MM.1S (cell line): ENCODE data around the gene CRY1.

Source experiments
- DNase-seq: peaks from one replicate; pipeline ENCODE4 v3.0.0-alpha.2; 2015
- H2AFZ ChIP-seq: fragments of 300-600 bp; sonication (generic); 2 replicates; pipeline ENCODE4 v1.6.0; 2016; ENCODE audit warnings: antibody characterized with exemption, low read length
- H3F3A ChIP-seq: fragments of 300-600 bp; sonication (generic); 2 replicates; pipeline ENCODE4 v1.6.1; 2016; ENCODE audit warnings: mild to moderate bottlenecking, antibody characterized with exemption, low read length, moderate library complexity, mixed read lengths; ENCODE audit not compliant: insufficient read depth
- H3K27ac ChIP-seq: fragments of 300-600 bp; sonication (generic); 2 replicates; pipeline ENCODE4 v1.5.1; 2016; ENCODE audit warnings: mild to moderate bottlenecking, low read length
- H3K27me3 ChIP-seq: fragments of 300-600 bp; sonication (generic); replicated peaks from 2 replicates; pipeline ENCODE4 v1.6.0; 2016; ENCODE audit warnings: low read length; ENCODE audit not compliant: insufficient read depth
- H3K36me3 ChIP-seq: fragments of 300-600 bp; sonication (generic); replicated peaks from 2 replicates; pipeline ENCODE4 v1.6.1; 2016; ENCODE audit warnings: mild to moderate bottlenecking, low read length, mixed read lengths; ENCODE audit not compliant: insufficient read depth
- H3K4me1 ChIP-seq: fragments of 300-600 bp; sonication (generic); 2 replicates; pipeline ENCODE4 v1.6.1; 2016; ENCODE audit warnings: low read length, mixed read lengths
- H3K4me2 ChIP-seq: fragments of 300-600 bp; sonication (generic); 2 replicates; pipeline ENCODE4 v1.6.0; 2016; ENCODE audit warnings: low read depth, low read length
- H3K4me3 ChIP-seq: fragments of 300-600 bp; sonication (generic); 2 replicates; pipeline ENCODE4 v1.5.1; 2016; ENCODE audit warnings: low read length, mixed read lengths
- H3K79me2 ChIP-seq: fragments of 300-600 bp; sonication (generic); 2 replicates; pipeline ENCODE4 v1.6.1; 2016; ENCODE audit warnings: mixed run types, low read length, mixed read lengths
- H3K9ac ChIP-seq: fragments of 300-600 bp; sonication (generic); 2 replicates; pipeline ENCODE4 v1.6.1; 2016; ENCODE audit warnings: low read length, mixed read lengths
- H3K9me2 ChIP-seq: fragments of 300-600 bp; sonication (generic); replicated peaks from 2 replicates; pipeline ENCODE4 v1.6.1; 2016; ENCODE audit warnings: mild to moderate bottlenecking, low read length, mixed read lengths; ENCODE audit not compliant: insufficient read depth
- H3K9me3 ChIP-seq: fragments of 300-600 bp; sonication (generic); replicated peaks from 2 replicates; pipeline ENCODE4 v1.6.1; 2016; ENCODE audit warnings: mild to moderate bottlenecking, low read length, mixed read lengths; ENCODE audit not compliant: insufficient read depth
- H4K20me1 ChIP-seq: fragments of 300-600 bp; sonication (generic); 2 replicates; pipeline ENCODE4 v1.6.1; 2016; ENCODE audit warnings: mild to moderate bottlenecking, low read length, moderate library complexity, mixed read lengths; ENCODE audit not compliant: insufficient read depth
- CTCF ChIP-seq: fragments of 300-600 bp; sonication (generic); IDR thresholded peaks from 2 replicates; pipeline ENCODE4 v1.5.1; 2016; ENCODE audit warnings: antibody characterized with exemption, low read length, mixed read lengths
- EZH2 ChIP-seq: fragments of 300-600 bp; sonication (generic); optimal IDR thresholded peaks from 2 replicates; pipeline ENCODE3; 2017; ENCODE audit warnings: low read depth, mild to moderate bottlenecking, antibody characterized with exemption, low read length, mixed read lengths
- EZH2phosphoT487 ChIP-seq: fragments of 300-600 bp; sonication (generic); IDR thresholded peaks from 2 replicates; pipeline ENCODE4 v1.6.1; 2018; ENCODE audit warnings: antibody characterized with exemption, low read length

The CRY1 gene

GRCh38 chr12:106978035-106978800, 115.1 kb downstream of the CRY1 start:
- Histone ChIP-seq H3K79me2 (no peaks in the 10 kb centered on the region), H4K20me1 (no peaks in the 10 kb centered on the region), H3K27me3 (no peaks in the 10 kb centered on the region), H3K9me2 (no peaks in the 10 kb centered on the region), H3K27ac (no peak overlapping the region), H3F3A (no peaks in the 10 kb centered on the region), H3K9ac (no peak overlapping the region), H2AFZ (no peak overlapping the region), H3K36me3 (no peaks in the 10 kb centered on the region), H3K4me2 (no peak overlapping the region), H3K4me3 (no peak overlapping the region), H3K4me1 (no peaks in the 10 kb centered on the region), H3K9me3 (no peaks in the 10 kb centered on the region)
- DNase-seq = no peak
- TF ChIP-seq EZH2phosphoT487 (no peak), EZH2 (no peak)

GRCh38 chr12:106976668-106977067, 116.7 kb downstream of the CRY1 start:
- H3K4me1 ChIP-seq = no peaks in the 10 kb centered on the region
- no peaks in the 10 kb centered on the region for H3F3A ChIP-seq
- no peaks in the 10 kb centered on the region for H3K79me2 ChIP-seq
- H3K9me2 ChIP-seq = no peaks in the 10 kb centered on the region
- no peaks in the 10 kb centered on the region for H4K20me1 ChIP-seq
- no peaks in the 10 kb centered on the region for H3K36me3 ChIP-seq
- no peaks in the 10 kb centered on the region for H3K9me3 ChIP-seq
- H3K27ac ChIP-seq = no peak overlapping the region
- no peak overlapping the region for H3K9ac ChIP-seq
- no peak overlapping the region for H3K4me2 ChIP-seq
- H3K27me3 ChIP-seq = no peaks in the 10 kb centered on the region
- no peak for DNase-seq
- no peak overlapping the region for H2AFZ ChIP-seq
- H3K4me3 ChIP-seq = no peak overlapping the region
- no peak for TF ChIP-seq EZH2phosphoT487
- TF ChIP-seq CTCF = no peak
- no peak for TF ChIP-seq EZH2

GRCh38 chr12:106975993-106976658, 117.2 kb downstream of the CRY1 start:
- Histone ChIP-seq H3K4me1 (no peaks in the 10 kb centered on the region), H3K4me2 (no peak overlapping the region), H3K4me3 (no peak overlapping the region), H2AFZ (no peak overlapping the region), H3K27me3 (no peaks in the 10 kb centered on the region), H3F3A (no peaks in the 10 kb centered on the region), H3K9me2 (no peaks in the 10 kb centered on the region), H3K79me2 (no peaks in the 10 kb centered on the region), H3K9me3 (no peaks in the 10 kb centered on the region), H3K9ac (no peak overlapping the region), H3K27ac (no peak overlapping the region), H4K20me1 (no peaks in the 10 kb centered on the region), H3K36me3 (no peaks in the 10 kb centered on the region)
- TF ChIP-seq CTCF = no peak
- TF ChIP-seq EZH2phosphoT487 = no peak
- TF ChIP-seq EZH2 = no peak
- no peak for DNase-seq

GRCh38 chr12:106975098-106975497, 118.3 kb downstream of the CRY1 start:
- no peaks in the 10 kb centered on the region; the same call in 1 of the 2 replicates for H3K36me3 ChIP-seq
- H3K4me2 ChIP-seq = no peak overlapping the region
- no peaks in the 10 kb centered on the region for H3K79me2 ChIP-seq
- no peak overlapping the region for H3K9ac ChIP-seq
- no peak overlapping the region for H3K27ac ChIP-seq
- no peak for DNase-seq
- no peaks in the 10 kb centered on the region for H3F3A ChIP-seq
- no peaks in the 10 kb centered on the region for H3K9me2 ChIP-seq
- no peak overlapping the region for H3K4me3 ChIP-seq
- H4K20me1 ChIP-seq = no peaks in the 10 kb centered on the region
- TF ChIP-seq EZH2phosphoT487 (no peak), CTCF (no peak), EZH2 (no peak)
- no peaks in the 10 kb centered on the region for H3K27me3 ChIP-seq
- H3K9me3 ChIP-seq = no peaks in the 10 kb centered on the region
- H3K4me1 ChIP-seq = no peaks in the 10 kb centered on the region
- no peak overlapping the region for H2AFZ ChIP-seq
